GM12892 (cell line): ENCODE data around the gene IQCE.

ENCODE experiments used
- POLR2A ChIP-seq: IDR thresholded peaks from 2 replicates; pipeline ENCODE4 v1.6.1; 2011; ENCODE audit warnings: low read depth, low read length, control low read depth
- POLR2AphosphoS5 ChIP-seq: IDR thresholded peaks from 2 replicates; pipeline ENCODE4 v1.6.1; 2011; ENCODE audit warnings: low read depth, low read length, control low read depth
- TAF1 ChIP-seq: IDR thresholded peaks from 2 replicates; pipeline ENCODE4 v1.6.1; 2011; ENCODE audit warnings: low read depth, mild to moderate bottlenecking, control low read depth, low read length, borderline replicate concordance

DNA sequence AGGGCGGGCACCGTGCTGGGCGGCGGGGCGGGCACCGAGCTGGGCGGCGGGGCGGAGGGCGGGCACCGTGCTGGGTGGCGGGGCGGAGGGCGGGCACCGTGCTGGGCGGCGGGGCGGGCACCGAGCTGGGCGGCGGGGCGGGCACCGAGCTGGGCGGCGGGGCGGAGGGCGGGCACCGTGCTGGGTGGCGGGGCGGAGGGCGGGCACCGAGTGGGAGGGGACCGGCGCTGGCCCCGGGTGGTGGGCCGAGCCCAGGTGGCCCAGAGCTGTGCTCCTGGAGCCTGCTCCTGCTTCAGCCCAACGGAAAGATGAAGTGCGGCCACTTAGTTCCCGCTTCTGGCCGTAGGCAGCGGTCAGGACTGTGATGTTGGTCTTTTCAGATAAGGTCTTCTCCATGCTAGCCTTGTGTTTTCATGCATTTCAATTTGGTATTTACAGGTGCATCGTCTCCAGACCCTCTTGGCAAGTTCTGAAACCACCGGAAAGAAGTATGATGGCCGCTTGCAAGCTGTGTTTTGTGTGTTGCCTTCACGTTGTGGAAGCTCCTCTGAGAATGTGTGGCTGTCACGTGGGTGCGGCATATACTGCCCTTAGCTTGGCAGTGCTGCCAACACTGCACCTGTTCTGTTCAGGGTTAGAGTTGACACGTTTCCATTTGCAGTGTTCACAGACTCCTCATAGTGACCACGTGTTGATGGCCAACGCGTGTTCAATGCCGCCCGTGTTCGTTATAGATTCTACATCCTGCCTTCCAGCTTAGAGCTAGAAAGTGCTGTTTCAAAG is 25.2 kb downstream of the IQCE start:
- TF ChIP-seq POLR2AphosphoS5 (no peak), POLR2A (no peak), TAF1 (no peak)
